Measurements from ENCODE around the gene PHF2. TPM values are rescaled to one million over a fixed set of nuclear protein-coding genes. Genes with fewer than 3 reads are reported as not detected.

PHF2 gene
- total RNA-seq, 4 donors from 2014 or later, result 21.1 to 38.2 (median 21.3) TPM

- TF ChIP-seq POLR2A (IDR thresholded peaks at IDR 0.05) (no peak), EP300 (IDR thresholded peaks at IDR 0.05; ENCODE audit: low read depth) (no peak), CTCF (IDR thresholded peaks at IDR 0.05) (no peak), POLR2AphosphoS5 (IDR thresholded peaks at IDR 0.05) (no peak)
- WGBS, 2 donors (ENCODE audit: low coverage in 1 of 2), result 96% methylated on average over 18 of the region's 18 CpGs; no CpG with 5 or more reads in 1 of the 2 donors
- intact Hi-C loops (cut with DNase I; ENCODE audit: low total_unique reads) (no loop called here), in situ Hi-C loops (cut with MboI; ENCODE audit: low pct_ligation_motif_present in 1 of 4, low pct_unique_long_range_greater_than_20kb in 1 of 4, low sequenced_read_pairs in 3 of 4) (no loop called here)
- DNase-seq, result peak; percentile 6
- Histone ChIP-seq H3K27ac (no peak overlapping the region), H3K36me3 (peaks cover 0 to 7% (median 3%) of the 10 kb centered on the region in 4 donors), H3K9me3 (no peaks in the 10 kb centered on the region), H3K4me1 (no peaks in the 10 kb centered on the region), H3K4me3 (no peak overlapping the region), H3K27me3 (no peaks in the 10 kb centered on the region)
These were observed 90.6 kb downstream of the PHF2 start for GRCh38 chr9:93667006-93667405.

DNA sequence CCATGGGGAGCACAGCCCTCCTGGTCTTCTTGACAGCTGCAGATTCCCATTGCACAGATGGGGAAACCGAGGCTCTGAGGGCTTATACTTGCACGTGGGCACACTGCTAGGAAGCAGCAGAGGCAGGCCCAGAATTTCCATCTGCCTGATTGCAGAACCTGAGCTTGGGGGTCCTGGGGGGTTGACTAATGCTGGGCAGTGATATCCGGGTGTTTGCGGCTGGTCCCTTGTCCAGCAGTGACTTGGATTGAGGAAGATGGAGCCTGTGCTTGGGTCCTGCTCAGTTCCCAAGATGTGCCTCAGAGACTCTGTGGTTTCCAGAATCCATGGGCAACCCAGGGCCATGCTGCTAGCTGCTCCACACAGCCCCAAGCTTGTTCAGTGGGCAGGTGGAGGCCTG is 91.2 kb downstream of the PHF2 start:
- no peaks in the 10 kb centered on the region for H3K9me3 ChIP-seq
- intact Hi-C loops (cut with DNase I; ENCODE audit: low total_unique reads) (no loop called here), in situ Hi-C loops (cut with MboI; ENCODE audit: low pct_ligation_motif_present in 1 of 4, low pct_unique_long_range_greater_than_20kb in 1 of 4, low sequenced_read_pairs in 3 of 4) (no loop called here)
- TF ChIP-seq EP300 (IDR thresholded peaks at IDR 0.05; ENCODE audit: low read depth) (no peak), POLR2A (IDR thresholded peaks at IDR 0.05) (no peak)
- no peaks in the 10 kb centered on the region for H3K27me3 ChIP-seq
- peak; percentile 4 for DNase-seq
- no peak overlapping the region for H3K4me3 ChIP-seq
- H3K27ac ChIP-seq, result no peak overlapping the region
- H3K4me1 ChIP-seq, result no peaks in the 10 kb centered on the region
- peaks cover 0 to 7% (median 3%) of the 10 kb centered on the region in 4 donors for H3K36me3 ChIP-seq
- 63% methylated on average over 3 of the region's 4 CpGs; no CpG with 5 or more reads in 1 of the 2 donors for WGBS, 2 donors (ENCODE audit: low coverage in 1 of 2)

DNA sequence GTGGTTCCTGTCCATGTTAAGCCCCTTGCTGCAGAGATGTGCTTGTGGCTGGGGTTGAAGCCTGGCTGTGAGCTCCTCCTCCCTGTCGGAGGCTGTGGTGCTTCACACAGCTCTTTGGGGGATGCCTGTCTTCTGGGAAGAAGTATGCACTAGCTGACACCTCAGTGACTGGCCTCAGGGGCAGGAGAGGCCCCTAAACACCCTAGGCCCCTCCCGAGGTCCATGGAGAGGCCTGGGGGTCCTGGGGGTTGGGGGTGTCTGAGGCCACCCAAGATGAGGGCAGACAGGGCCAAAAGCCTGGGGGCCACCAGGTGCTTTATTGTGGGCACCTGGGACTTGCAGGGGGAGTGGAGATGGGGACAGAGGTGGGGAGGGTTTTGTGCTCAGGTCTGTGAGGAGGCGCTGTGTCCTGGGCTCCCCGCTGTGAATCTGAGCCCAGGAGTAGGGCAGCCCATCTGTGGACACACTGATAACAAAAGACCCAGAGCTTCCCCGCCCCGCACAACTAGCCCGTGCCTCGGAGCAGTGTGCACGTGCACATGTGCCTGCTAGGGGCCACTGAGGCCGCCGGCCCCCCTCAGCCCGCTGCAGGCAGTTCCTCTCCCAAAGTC is 92.0 kb downstream of the PHF2 start:
- intact Hi-C loops (cut with DNase I; ENCODE audit: low total_unique reads) (no loop called here), in situ Hi-C loops (cut with MboI; ENCODE audit: low pct_ligation_motif_present in 1 of 4, low pct_unique_long_range_greater_than_20kb in 1 of 4, low sequenced_read_pairs in 3 of 4) (no loop called here)
- no peak overlapping the region for H3K4me3 ChIP-seq
- no peaks in the 10 kb centered on the region for H3K27me3 ChIP-seq
- 88% methylated on average over 12 of the region's 12 CpGs; no CpG with 5 or more reads in 1 of the 2 donors for WGBS, 2 donors (ENCODE audit: low coverage in 1 of 2)
- DNase-seq, result peak; percentile 4
- H3K27ac ChIP-seq, result no peak overlapping the region
- no peaks in the 10 kb centered on the region for H3K9me3 ChIP-seq
- TF ChIP-seq EP300 (IDR thresholded peaks at IDR 0.05; ENCODE audit: low read depth) (no peak), POLR2AphosphoS5 (IDR thresholded peaks at IDR 0.05) (no peak)
- H3K4me1 ChIP-seq, result no peaks in the 10 kb centered on the region
- peaks cover 0 to 7% (median 3%) of the 10 kb centered on the region in 4 donors for H3K36me3 ChIP-seq

- intact Hi-C loops (cut with DNase I; ENCODE audit: low total_unique reads), result no loop called here
- H3K27ac ChIP-seq, result no peak overlapping the region
- no peaks in the 10 kb centered on the region for H3K9me3 ChIP-seq
- H3K4me1 ChIP-seq, result no peaks in the 10 kb centered on the region
- DNase-seq, result peak; percentile 5
- 80% methylated on average over 14 of the region's 15 CpGs; no CpG with 5 or more reads in 1 of the 2 donors for WGBS, 2 donors (ENCODE audit: low coverage in 1 of 2)
- peaks cover 0 to 7% (median 3%) of the 10 kb centered on the region in 4 donors for H3K36me3 ChIP-seq
- TF ChIP-seq POLR2AphosphoS5 (IDR thresholded peaks at IDR 0.05) (no peak), EP300 (IDR thresholded peaks at IDR 0.05; ENCODE audit: low read depth) (no peak), CTCF (IDR thresholded peaks at IDR 0.05) (no peak)
- no peak overlapping the region for H3K4me3 ChIP-seq
- H3K27me3 ChIP-seq, result no peaks in the 10 kb centered on the region
- in situ Hi-C loops (cut with MboI; ENCODE audit: low pct_ligation_motif_present in 1 of 4, low pct_unique_long_range_greater_than_20kb in 1 of 4, low sequenced_read_pairs in 3 of 4), result no loop called here
These were observed 93.0 kb downstream of the PHF2 start for GRCh38 chr9:93669116-93669957.

DNA sequence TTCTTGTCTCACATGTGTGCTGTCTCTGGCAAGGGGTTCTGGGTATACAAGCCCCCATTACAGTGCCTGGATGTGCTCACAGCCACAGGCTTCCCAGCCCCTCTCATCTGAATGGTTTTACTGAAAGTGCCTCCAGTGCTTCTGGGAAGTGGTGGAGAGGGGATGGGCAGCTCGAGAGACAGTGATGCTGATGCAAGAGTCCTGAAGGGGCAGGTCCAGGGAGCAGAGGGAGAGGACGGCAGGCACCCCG is 93.5 kb downstream of the PHF2 start:
- no peak for DNase-seq
- Histone ChIP-seq H3K27ac (no peak overlapping the region), H3K4me3 (no peak overlapping the region), H3K27me3 (no peaks in the 10 kb centered on the region), H3K9me3 (no peaks in the 10 kb centered on the region), H3K36me3 (peaks cover 0 to 7% (median 3%) of the 10 kb centered on the region in 4 donors), H3K4me1 (no peaks in the 10 kb centered on the region)
- intact Hi-C loops (cut with DNase I; ENCODE audit: low total_unique reads), result no loop called here
- TF ChIP-seq EP300 (IDR thresholded peaks at IDR 0.05; ENCODE audit: low read depth), result no peak
- no peak for TF ChIP-seq POLR2AphosphoS5 (IDR thresholded peaks at IDR 0.05)
- no peak for TF ChIP-seq CTCF (IDR thresholded peaks at IDR 0.05)
- TF ChIP-seq POLR2A (IDR thresholded peaks at IDR 0.05), result no peak
- in situ Hi-C loops (cut with MboI; ENCODE audit: low pct_ligation_motif_present in 1 of 4, low pct_unique_long_range_greater_than_20kb in 1 of 4, low sequenced_read_pairs in 3 of 4), result no loop called here
- 80% methylated on average over 3 of the region's 3 CpGs; no CpG with 5 or more reads in 1 of the 2 donors for WGBS, 2 donors (ENCODE audit: low coverage in 1 of 2)
